Heart right ventricle (tissue), 16 donors: Measurements from ENCODE around the gene SCAMP2. TPM values are rescaled to one million over a fixed set of nuclear protein-coding genes. Genes with fewer than 3 reads are reported as not detected.

Source experiments
- ATAC-seq, 8 donors: fragments of 200-7000 bp; cut with Tn5 transposase; one replicate each; pipeline ENCODE4 v1.9.1; 2020; ENCODE audit warnings: mild to moderate bottlenecking in 8 of 8, moderate library complexity in 8 of 8, moderate number of reproducible peaks in 1 of 8
- DNase-seq, 2 donors: peaks; one replicate each; pipeline ENCODE4 v3.0.0-alpha.2; 2020
- H3K27ac ChIP-seq, 10 donors: fragments of 200-600 bp; sonication (generic) in 2 of 10; one replicate each; pipeline versions ENCODE4 v1.5.0 to v1.8.0; 2020 to 2022; ENCODE audit warnings: mild to moderate bottlenecking in 3 of 10
- H3K27me3 ChIP-seq, 7 donors: fragments of 200-600 bp; one replicate each; pipeline ENCODE4 v1.8.0; 2021 to 2022; ENCODE audit warnings: mild to moderate bottlenecking in 2 of 7
- H3K36me3 ChIP-seq, 9 donors: fragments of 200-600 bp; sonication (generic) in 1 of 9; one replicate each; pipeline versions ENCODE4 v1.5.0 to v1.8.0; 2020 to 2022; ENCODE audit warnings: mild to moderate bottlenecking in 2 of 9
- H3K4me1 ChIP-seq, 9 donors: fragments of 200-600 bp; sonication (generic) in 1 of 9; one replicate each; pipeline versions ENCODE4 v1.5.0 to v1.8.0; 2020 to 2022; ENCODE audit warnings: mild to moderate bottlenecking in 4 of 9
- H3K4me3 ChIP-seq, 10 donors: fragments of 200-600 bp; sonication (generic) in 2 of 10; one replicate each; pipeline versions ENCODE4 v1.5.0 to v1.8.0; 2020 to 2022; ENCODE audit warnings: mild to moderate bottlenecking in 7 of 10, moderate library complexity in 2 of 10
- H3K9me3 ChIP-seq, 11 donors: fragments of 200-600 bp in 10 of 11; sonication (generic) in 2 of 11; one replicate each; pipeline versions ENCODE4 v1.5.0 to v1.8.0; 2013 to 2022; ENCODE audit warnings: mild to moderate bottlenecking in 2 of 11, control low read depth in 1 of 11, moderate library complexity in 1 of 11
- CTCF ChIP-seq, 9 donors: fragments of 200-600 bp; sonication (generic) in 2 of 9; IDR thresholded peaks; one replicate each; pipeline versions ENCODE4 v1.5.0 to v1.8.0; 2021 to 2022; ENCODE audit warnings: antibody characterized with exemption in 9 of 9, mild to moderate bottlenecking in 5 of 9, moderate library complexity in 1 of 9
- WGBS, 2 donors: extraction: QIAGEN DNeasy Blood & Tissue Kit; methylation state at CpG; one replicate each; pipeline ENCODE4 v1.1.7; 2013; ENCODE audit warnings: inconsistent platforms in 1 of 2; 5-methylcytosine and 5-hydroxymethylcytosine counted together
- intact Hi-C, 10 donors: fragments of 100-400 bp; cut with DNase I; formaldehyde crosslinking; loops; one replicate each; pipeline versions ENCODE4 v1.11.1 to v1.14.2; 2022
- polyA plus RNA-seq, 2 donors: library from polyadenylated mRNA; stranded (reverse); fragments of 200-250 nt; gene quantifications; one replicate each; pipeline ENCODE4 v1.2.3, GENCODE V29; 2013
- total RNA-seq, 10 donors: library from RNA; stranded (reverse); fragmentation: NEBNext Ultra II Directional in 3 of 10; extraction: Animal tissue kit (Norgen Biotek cat#: 25700) in 3 of 10; gene quantifications; one replicate each; pipeline versions ENCODE4 v1.2.1 to v1.2.4, GENCODE V29; 2021 to 2023
- donor health status: Arrhythmogenic right ventricular cardiomyopathy.
- donor health status: ischemic (EF 13 %, LVEDD 7.1; RV severe dilation, severe dysfunction).
- donor health status: healthy with polysubstance abuse.
- donor health status: DM: no; HTN: yes; CAD: no.
- donor health status: DM: no; HTN: no; CAD: no.
- donor health status: ischemic (EF 25% LVEDD 6.9; RV normal size, moderate dysfunction).
- donor health status: ischemic (EF 25% LVEDD 5.7; RV mildly dilated, moderate dysfunction).
- donor health status: healthy.
- donor health status: DM: yes; HTN: yes; CAD: no.
- donor health status: Ischemic cardiomyopathy.
- donor health status: ischemic (EF 35%, LVEDD 5.7; RV mildly dilated, moderate dysfunction).
- donor health status: nonischemic (EF 11% LVEDD 7.7; RV severe dilation, severe dysfunction).
- donor health status: DM: yes; HTN: yes; CAD: no.
- donor health status: PGD.
- donor health status: ischemic (EF 29% LVEDD 5.4; RV normal size, mild dysfunction).
- donor health status: nonischemic (EF 23%, LVEDD 6.1; RV moderate dilation, normal function).

SCAMP2 gene
- total and polyA plus RNA-seq, 12 donors: 28.0 to 76.7 (median 39.1) TPM

DNA sequence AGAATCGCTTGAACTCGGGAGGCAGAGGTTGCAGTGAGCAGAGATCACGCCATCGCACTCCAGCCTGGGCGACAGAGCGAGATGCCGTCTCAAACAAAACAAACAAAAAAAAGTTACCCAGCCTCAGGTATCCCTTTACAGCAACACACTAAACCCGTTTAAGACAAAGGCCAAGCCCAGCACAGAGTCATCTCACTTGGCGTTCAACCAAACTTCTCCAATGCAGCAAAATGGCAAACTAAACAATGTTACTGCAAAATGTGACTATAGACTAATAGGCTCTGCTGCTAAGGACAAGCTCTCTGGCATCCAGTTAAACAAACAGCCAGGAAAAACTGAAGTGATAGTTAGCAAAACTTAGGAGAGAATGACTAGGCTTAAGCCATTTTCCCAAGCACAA lies 39.9 kb upstream of the SCAMP2 start:
- Histone ChIP-seq H3K36me3 (peaks cover 0 to 85% (median 51%) of the 10 kb centered on the region in 9 donors), H3K4me1 (peaks cover 0 to under 1% (median 0%) of the 10 kb centered on the region in 9 donors), H3K4me3 (no peak overlapping the region), H3K27ac (no peak overlapping the region), H3K9me3 (no peaks in the 10 kb centered on the region), H3K27me3 (no peaks in the 10 kb centered on the region)
- intact Hi-C loops: no loop called here
- ATAC-seq (no peak), DNase-seq (no peak)
- no peak for TF ChIP-seq CTCF (IDR thresholded peaks at IDR 0.05)
- WGBS, 2 donors: 92 to 93% methylated on average over 9 of the region's 9 CpGs

DNA sequence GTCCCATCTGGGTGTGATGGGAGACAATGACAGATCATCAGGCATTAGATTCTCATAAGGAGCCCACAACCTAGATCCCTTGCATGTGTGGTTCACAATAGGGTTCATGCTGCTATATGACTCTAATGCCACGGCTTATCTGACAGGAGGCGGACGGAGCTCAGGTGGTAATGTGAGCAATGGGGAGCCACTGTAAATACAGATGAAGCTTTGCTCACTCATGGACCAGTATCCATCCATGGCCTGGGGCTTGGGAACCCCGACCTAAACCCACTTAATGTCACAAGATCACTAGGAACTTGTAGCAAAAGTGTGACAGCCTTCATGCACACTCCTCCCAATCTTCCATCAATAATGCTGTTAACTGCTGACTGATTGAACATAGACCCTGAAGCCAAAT lies 35.5 kb upstream of the SCAMP2 start:
- DNase-seq (no peak), ATAC-seq (no peak)
- no peaks in the 10 kb centered on the region for H3K27me3 ChIP-seq
- no peak overlapping the region for H3K4me3 ChIP-seq
- peak overlapping the region in 1 of 10 donors; percentile 93 for H3K27ac ChIP-seq
- peaks cover 10 to 30% (median 23%) of the 10 kb centered on the region in 9 donors for H3K4me1 ChIP-seq
- peaks cover 0 to 54% (median 28%) of the 10 kb centered on the region in 9 donors for H3K36me3 ChIP-seq
- no peaks in the 10 kb centered on the region for H3K9me3 ChIP-seq
- no peak for TF ChIP-seq CTCF (IDR thresholded peaks at IDR 0.05)
- 96 to 98% methylated on average over 4 of the region's 4 CpGs for WGBS, 2 donors
- intact Hi-C loops: loop anchor here in 2 of 10 donors (5.0 to 10.0 kb wide), 2 partner anchors 66 to 134 kb away; partner anchors contain the start of gene ULK3 (in 1 of the 2)

GRCh38 chr15:74907163-74907870 lies 34.2 kb upstream of the SCAMP2 start:
- 24 to 35% methylated on average over 8 of the region's 8 CpGs for WGBS, 2 donors
- no peaks in the 10 kb centered on the region for H3K9me3 ChIP-seq
- H3K4me3 ChIP-seq: peak overlapping the region; percentile 66 to 99 (median 86)
- peaks cover 10 to 30% (median 23%) of the 10 kb centered on the region in 9 donors for H3K4me1 ChIP-seq
- H3K27ac ChIP-seq: peak overlapping the region; percentile 91 to 99 (median 96)
- H3K36me3 ChIP-seq: peaks cover 0 to 54% (median 28%) of the 10 kb centered on the region in 9 donors
- no peak for TF ChIP-seq CTCF (IDR thresholded peaks at IDR 0.05)
- H3K27me3 ChIP-seq: no peaks in the 10 kb centered on the region
- DNase-seq (peak in 1 of 2 donors; percentile 75), ATAC-seq (peak; percentile 44 to 86 (median 77))
- intact Hi-C loops: loop anchor here in 2 of 10 donors (2.0 to 10.0 kb wide), 3 partner anchors 29 to 133 kb away; partner anchors contain the start of gene ULK3 (in 1 of the 2)

DNA sequence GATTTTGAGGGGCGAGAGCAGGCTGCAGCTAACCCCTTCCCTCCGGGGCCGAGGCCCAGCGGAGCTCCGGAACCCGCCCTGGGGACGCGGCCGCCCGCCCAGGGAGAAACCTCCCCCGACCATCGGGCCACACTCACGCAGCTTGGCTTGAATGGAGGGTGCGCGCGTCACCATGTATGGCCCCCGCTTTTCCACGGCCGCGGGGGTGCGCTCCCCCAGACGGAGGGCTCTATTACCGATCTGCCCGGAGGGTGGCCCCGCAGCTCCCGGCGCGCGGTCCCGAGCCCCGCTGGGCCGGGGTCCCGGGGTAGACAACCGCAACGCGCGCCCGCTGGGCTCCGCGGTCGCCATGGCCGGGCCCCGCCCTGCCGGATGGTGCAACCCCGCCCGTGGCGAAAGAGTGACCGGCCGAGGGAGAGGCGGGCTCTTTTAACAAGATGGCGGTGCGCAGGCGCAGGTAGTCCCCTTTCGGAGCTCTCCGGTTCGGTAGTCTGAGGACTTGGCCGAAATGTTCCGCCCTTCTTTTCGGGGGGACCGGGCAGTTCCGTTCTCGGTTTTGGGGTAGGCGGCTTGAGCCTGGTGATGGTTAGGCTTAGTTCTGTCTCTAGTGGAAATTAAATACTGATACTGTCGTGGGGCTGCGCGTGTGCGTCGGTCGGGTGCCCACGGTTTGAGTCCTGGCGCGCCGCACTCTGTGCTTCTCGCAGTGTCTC lies 33.4 kb upstream of the SCAMP2 start, which contains the start of gene FAM219B:
FAM219B (minus strand) TSS at position 402 of the 713 bp plus-strand sequence; CDS start at position 351, 51 bp downstream.
- Histone ChIP-seq H3K27ac (peak within 1 kb of the TSS; percentile 91 to 99 (median 96)), H3K4me3 (peak within 1 kb of the TSS; percentile 66 to 99 (median 86)), H3K9me3 (no peaks in the 10 kb centered on the region), H3K27me3 (no peaks in the 10 kb centered on the region), H3K4me1 (peaks cover 10 to 36% (median 26%) of the 10 kb centered on the region in 9 donors), H3K36me3 (peaks cover 0 to 54% (median 26%) of the 10 kb centered on the region in 9 donors)
- TF ChIP-seq CTCF (IDR thresholded peaks at IDR 0.05): no peak
- intact Hi-C loops: loop anchor here in 2 of 10 donors (2.0 to 10.0 kb wide), 3 partner anchors 30 to 132 kb away; partner anchors contain the start of gene ULK3 (in 1 of the 2)
- WGBS, 2 donors: 0 to 1% methylated on average over 74 of the region's 74 CpGs
- DNase-seq: peak; percentile 94 to 95
- peak; percentile 92 to 97 (median 96) for ATAC-seq
